HEK293T (cell line): ENCODE data around the gene CALHM3.

Experiments
- CTCF ChIA-PET: fragments of 350-600 bp; formaldehyde crosslinking; extraction: SDS; loops from one replicate; lab custom pipeline; 2021; ENCODE audit warnings: antibody characterized with exemption, inconsistent platforms; lab: Yijun Ruan, JAX
- POLR2A ChIA-PET: fragments of 350-600 bp; formaldehyde crosslinking; extraction: SDS; loops from one replicate; lab custom pipeline; 2020; ENCODE audit warnings: antibody characterized with exemption, inconsistent platforms; lab: Yijun Ruan, JAX
- DNase-seq: peaks from one replicate; pipeline ENCODE4 v3.0.0; 2012; ENCODE audit warnings: mixed read lengths; ENCODE audit errors: extremely low spot score
- ARNT ChIP-seq: fragments of 450-650 bp; IDR thresholded peaks from 2 replicates; pipeline ENCODE4 v1.6.1; 2017; ENCODE audit warnings: mild to moderate bottlenecking
- BHLHE40 ChIP-seq: fragments of 450-650 bp; IDR thresholded peaks from 2 replicates; pipeline ENCODE4 v1.6.1; 2016; ENCODE audit warnings: mild to moderate bottlenecking, moderate library complexity, borderline replicate concordance
- CTBP1 ChIP-seq: fragments of 450-650 bp; IDR thresholded peaks from 2 replicates; pipeline ENCODE4 v1.6.1; 2016; ENCODE audit warnings: borderline replicate concordance
- ELF4 ChIP-seq: fragments of 450-650 bp; IDR thresholded peaks from 2 replicates; pipeline ENCODE4 v1.6.1; 2017; ENCODE audit warnings: antibody characterized with exemption
- FOXA1 ChIP-seq: fragments of 450-650 bp; IDR thresholded peaks from 2 replicates; pipeline ENCODE4 v1.6.1; 2016; ENCODE audit warnings: mild to moderate bottlenecking
- FOXK2 ChIP-seq: fragments of 450-650 bp; IDR thresholded peaks from 2 replicates; pipeline ENCODE4 v1.6.1; 2016; ENCODE audit warnings: mild to moderate bottlenecking
- FOXM1 ChIP-seq: fragments of 450-650 bp; IDR thresholded peaks from 2 replicates; pipeline ENCODE4 v1.6.1; 2017; ENCODE audit warnings: mild to moderate bottlenecking, borderline replicate concordance
- HDGF ChIP-seq: fragments of 450-650 bp; IDR thresholded peaks from 2 replicates; pipeline ENCODE4 v1.6.1; 2017; ENCODE audit warnings: antibody characterized with exemption, borderline replicate concordance
- L3MBTL2 ChIP-seq: fragments of 450-650 bp; conservative IDR thresholded peaks from 2 replicates; pipeline ENCODE4 v1.6.1; 2016; ENCODE audit warnings: mild to moderate bottlenecking
- LEF1 ChIP-seq: fragments of 450-650 bp; IDR thresholded peaks from 2 replicates; pipeline ENCODE4 v1.6.1; 2017; ENCODE audit warnings: mild to moderate bottlenecking, borderline replicate concordance
- NFRKB ChIP-seq: fragments of 450-650 bp; IDR thresholded peaks from 2 replicates; pipeline ENCODE4 v1.6.1; 2016; ENCODE audit warnings: mild to moderate bottlenecking, moderate library complexity
- PKNOX1 ChIP-seq: fragments of 450-650 bp; IDR thresholded peaks from 2 replicates; pipeline ENCODE4 v1.6.1; 2016
- SP1 ChIP-seq: fragments of 450-650 bp; IDR thresholded peaks from 2 replicates; pipeline ENCODE4 v1.6.1; 2017
- SUZ12 ChIP-seq: fragments of 450-650 bp; IDR thresholded peaks from 2 replicates; pipeline ENCODE4 v1.6.1; 2016; ENCODE audit warnings: mild to moderate bottlenecking
- TARDBP ChIP-seq: fragments of 450-650 bp; IDR thresholded peaks from 2 replicates; pipeline ENCODE4 v1.6.1; 2016
- ZNF384 ChIP-seq: fragments of 450-650 bp; IDR thresholded peaks from 2 replicates; pipeline ENCODE4 v1.6.1; 2016

The CALHM3 gene

GRCh38 chr10:103441206-103441605 is 37.8 kb downstream of the CALHM3 start:
- POLR2A ChIA-PET = no interaction called here
- TF ChIP-seq CTBP1 = no peak
- TF ChIP-seq FOXM1 = no peak
- TF ChIP-seq LEF1 = no peak
- no peak for TF ChIP-seq FOXA1
- no peak for TF ChIP-seq SP1
- no peak for TF ChIP-seq TARDBP
- no peak for TF ChIP-seq BHLHE40
- TF ChIP-seq L3MBTL2 = no peak
- CTCF ChIA-PET = interaction anchor here (0.5 kb wide), 1 partner anchor 16 kb away, joined by 3 read pairs; no protein-coding TSS in a partner anchor
- DNase-seq = no peak

- ChIA-PET CTCF (no interaction called here), POLR2A (no interaction called here)
- no peak for TF ChIP-seq L3MBTL2
- TF ChIP-seq SP1 = no peak
- no peak for TF ChIP-seq ZNF384
- no peak for TF ChIP-seq CTBP1
- no peak for DNase-seq
These were observed 38.6 kb downstream of the CALHM3 start for GRCh38 chr10:103440416-103440815.

GRCh38 chr10:103439776-103440175 is 39.3 kb downstream of the CALHM3 start:
- CTCF ChIA-PET = no interaction called here
- POLR2A ChIA-PET = no interaction called here
- TF ChIP-seq L3MBTL2 (no peak), CTBP1 (no peak)
- no peak for DNase-seq

- ChIA-PET POLR2A (no interaction called here), CTCF (no interaction called here)
- DNase-seq = no peak
- TF ChIP-seq SUZ12 = no peak
- no peak for TF ChIP-seq ARNT
- no peak for TF ChIP-seq FOXK2
- TF ChIP-seq HDGF = no peak
These were observed 45.2 kb downstream of the CALHM3 start for GRCh38 chr10:103433858-103434257.

GRCh38 chr10:103431902-103432301 is 47.1 kb downstream of the CALHM3 start:
- POLR2A ChIA-PET = no interaction called here
- DNase-seq = no peak
- CTCF ChIA-PET = no interaction called here
- no peak for TF ChIP-seq L3MBTL2
- no peak for TF ChIP-seq PKNOX1
- no peak for TF ChIP-seq HDGF
- no peak for TF ChIP-seq ARNT
- TF ChIP-seq SUZ12 = no peak
- TF ChIP-seq LEF1 = no peak
- no peak for TF ChIP-seq FOXA1
- no peak for TF ChIP-seq ELF4

- ChIA-PET CTCF (interaction anchor here (0.6 kb wide), 1 partner anchor 177 kb away, joined by 3 read pairs; no protein-coding TSS in a partner anchor), POLR2A (no interaction called here)
- DNase-seq = no peak
- no peak for TF ChIP-seq FOXK2
- TF ChIP-seq SP1 = no peak
- no peak for TF ChIP-seq BHLHE40
- no peak for TF ChIP-seq ZNF384
- no peak for TF ChIP-seq FOXA1
- no peak for TF ChIP-seq TARDBP
- no peak for TF ChIP-seq L3MBTL2
- no peak for TF ChIP-seq FOXM1
- no peak for TF ChIP-seq LEF1
- no peak for TF ChIP-seq SUZ12
- TF ChIP-seq NFRKB = no peak
These were observed 49.4 kb downstream of the CALHM3 start for GRCh38 chr10:103429647-103430046.

GRCh38 chr10:103428989-103429643 is 49.9 kb downstream of the CALHM3 start:
- no peak for DNase-seq
- ChIA-PET CTCF (no interaction called here), POLR2A (no interaction called here)
- TF ChIP-seq FOXM1 = no peak
- no peak for TF ChIP-seq HDGF
- no peak for TF ChIP-seq SP1
- TF ChIP-seq ARNT = no peak
- TF ChIP-seq TARDBP = no peak
- no peak for TF ChIP-seq SUZ12
- TF ChIP-seq LEF1 = no peak
- no peak for TF ChIP-seq ELF4
- TF ChIP-seq L3MBTL2 = no peak
- no peak for TF ChIP-seq FOXK2
- TF ChIP-seq FOXA1 = no peak
- no peak for TF ChIP-seq PKNOX1
- TF ChIP-seq BHLHE40 = no peak
- no peak for TF ChIP-seq NFRKB
- no peak for TF ChIP-seq ZNF384

GRCh38 chr10:103427866-103428265 is 51.2 kb downstream of the CALHM3 start:
- POLR2A ChIA-PET = no interaction called here
- DNase-seq = no peak
- TF ChIP-seq FOXK2 = no peak
- no peak for TF ChIP-seq SUZ12
- no peak for TF ChIP-seq FOXA1
- no peak for TF ChIP-seq L3MBTL2
- no peak for TF ChIP-seq SP1
- no peak for TF ChIP-seq LEF1
- TF ChIP-seq ARNT = no peak
- no peak for TF ChIP-seq CTBP1
- TF ChIP-seq HDGF = no peak
- no peak for TF ChIP-seq ZNF384
- CTCF ChIA-PET = no interaction called here
